T-helper 1 cell treated with Interleukin-12 subunit alpha and Interleukin-12 subunit beta and Interleukin-4 antibody, amounts not matched to agents 30 ng/mL and 1 ng/mL, for 36 hours (primary cell): ENCODE measurements around the gene TPRX2. TPM values are rescaled to one million over a fixed set of nuclear protein-coding genes. Genes with fewer than 3 reads are reported as not detected.
"Not testable (repeated sequence)": the region's sequence is repeated elsewhere in the genome, so short reads cannot be mapped to it uniquely, and the experiment has no call there.

Experiments used
- intact Hi-C: fragments of 100-400 bp; cut with micrococcal nuclease; formaldehyde crosslinking; loops from one replicate; pipeline ENCODE4 v1.15.1; 2024
- total RNA-seq: library from RNA; stranded (reverse); gene quantifications from 2 replicates; pipeline ENCODE4 v1.2.3, GENCODE V29; 2022

Gene TPRX2, protein sequence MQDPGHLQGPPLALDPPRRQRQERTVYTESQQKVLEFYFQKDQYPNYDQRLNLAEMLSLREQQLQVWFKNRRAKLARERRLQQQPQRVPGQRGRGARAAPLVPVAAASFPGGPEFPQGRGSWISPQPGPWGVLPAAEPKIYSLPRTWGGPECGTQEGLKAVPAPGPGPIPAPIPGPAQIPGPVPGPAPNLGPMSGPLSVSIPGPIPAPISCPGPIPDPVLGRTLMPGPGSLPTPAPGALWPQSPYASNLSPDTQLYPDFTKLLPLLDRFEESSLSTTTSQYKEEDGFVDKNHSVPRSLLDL
- not detected in 2 replicates for total RNA-seq

DNA sequence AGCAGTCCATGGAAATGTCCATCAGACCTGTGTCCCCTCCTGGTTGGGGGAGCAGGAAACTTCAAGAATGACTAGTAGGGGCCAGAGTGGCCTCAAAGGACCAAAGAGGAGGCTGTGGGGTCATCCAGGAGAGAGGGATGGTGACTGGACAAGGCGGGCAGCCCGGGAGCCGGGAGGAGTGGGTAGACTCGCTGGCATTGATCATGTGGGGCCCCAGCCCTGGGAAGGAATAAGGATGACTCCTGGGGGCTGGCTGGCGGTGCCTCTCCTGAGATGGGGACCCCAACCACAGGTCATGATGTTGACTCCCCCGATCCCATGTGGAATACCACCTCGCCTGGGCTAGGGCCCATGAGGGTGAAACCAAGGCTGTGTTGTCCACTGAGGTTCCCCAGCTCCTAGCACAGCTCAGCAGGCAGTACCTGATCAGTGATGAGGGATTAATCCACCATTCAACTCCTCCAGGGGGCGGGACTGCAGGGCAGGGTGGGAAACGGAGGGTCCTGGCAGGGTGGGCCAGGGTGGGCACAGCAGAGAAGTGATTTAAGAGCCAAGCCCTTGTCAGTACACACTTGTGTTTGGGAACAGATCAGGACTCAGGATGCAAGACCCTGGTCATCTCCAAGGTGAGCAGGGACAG lies at the start of gene TPRX2:
Gene TPRX2 (plus strand): TSS at position 590 of the 640 bp plus-strand sequence. CDS start 12 bp downstream, at position 602.
- intact Hi-C loops: not testable (repeated sequence)

DNA sequence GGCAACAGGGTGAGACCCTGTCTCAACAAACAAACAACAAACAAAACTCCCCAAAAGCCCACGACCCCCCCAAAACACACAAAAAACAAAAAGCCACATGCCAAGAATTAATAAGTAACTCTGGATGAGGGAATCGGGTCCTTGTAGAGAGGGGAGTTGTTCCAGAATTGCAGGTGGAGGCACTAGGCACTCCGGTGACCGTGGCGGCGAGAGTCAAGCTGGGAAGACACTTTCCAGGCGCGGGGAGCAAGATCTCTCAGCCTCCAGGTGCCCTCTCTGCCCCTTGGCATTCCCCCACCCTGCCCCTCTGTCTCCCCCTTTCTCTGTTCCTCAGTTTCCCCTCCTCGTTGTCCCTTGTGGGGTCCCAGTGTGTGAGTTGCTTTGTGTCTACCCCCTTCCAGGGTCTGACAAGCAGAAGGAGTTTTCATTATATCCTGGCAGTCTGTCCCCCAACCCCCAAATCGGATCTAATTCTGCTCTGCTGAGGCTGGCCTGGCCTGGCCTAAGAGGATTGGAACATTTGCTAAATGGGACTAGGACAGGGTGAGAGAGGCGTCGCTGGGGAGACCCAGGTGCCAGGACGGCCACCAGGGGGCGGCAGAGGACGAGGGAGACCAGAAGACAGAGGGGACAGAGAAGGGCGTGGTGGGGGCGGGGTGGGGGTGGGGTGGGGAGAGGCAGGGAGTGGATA lies 45.6 kb upstream of the TPRX2 start:
- intact Hi-C loops: loop anchor here (1.0 kb wide), 1 partner anchor 50 kb away; no protein-coding TSS in a partner anchor

DNA sequence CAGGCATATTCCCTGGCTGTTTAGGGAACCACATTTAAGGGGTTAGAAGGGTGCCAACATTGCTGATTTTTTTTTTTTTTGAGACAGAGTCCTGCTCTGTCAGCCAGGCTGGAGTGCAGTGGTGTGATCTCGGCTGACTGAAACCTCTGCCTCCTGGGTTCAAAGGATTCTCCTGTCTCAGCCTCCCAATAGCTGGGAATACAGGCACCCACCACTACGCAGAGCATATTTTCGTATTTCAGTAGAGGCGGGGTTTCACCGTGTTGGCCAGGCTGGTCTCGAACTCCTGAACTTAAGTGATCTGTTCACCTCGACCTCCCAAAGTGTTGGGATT lies 45.1 kb upstream of the TPRX2 start:
- intact Hi-C loops: loop anchor here (1.0 kb wide), 1 partner anchor 49 kb away; no protein-coding TSS in a partner anchor

DNA sequence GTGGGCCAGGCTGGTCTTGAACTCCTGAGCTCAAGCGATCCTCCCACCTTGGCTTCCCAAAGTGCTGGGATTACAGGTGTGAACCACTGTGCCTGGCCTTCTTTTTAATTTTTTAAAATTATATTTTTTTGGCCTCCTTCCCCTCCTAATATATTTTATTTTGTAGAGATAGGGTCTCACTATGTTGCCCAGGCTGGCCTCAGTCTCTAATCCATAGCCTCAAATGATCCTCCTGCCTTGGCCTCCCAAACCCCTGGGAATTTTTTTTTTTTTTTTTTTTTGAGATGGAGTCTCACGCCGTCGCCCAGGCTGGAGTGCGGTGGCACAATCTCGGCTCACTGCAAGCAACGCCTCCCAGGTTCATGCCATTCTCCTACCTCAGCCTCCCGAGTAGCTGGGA lies 42.8 kb upstream of the TPRX2 start:
- intact Hi-C loops: not testable (repeated sequence)

DNA sequence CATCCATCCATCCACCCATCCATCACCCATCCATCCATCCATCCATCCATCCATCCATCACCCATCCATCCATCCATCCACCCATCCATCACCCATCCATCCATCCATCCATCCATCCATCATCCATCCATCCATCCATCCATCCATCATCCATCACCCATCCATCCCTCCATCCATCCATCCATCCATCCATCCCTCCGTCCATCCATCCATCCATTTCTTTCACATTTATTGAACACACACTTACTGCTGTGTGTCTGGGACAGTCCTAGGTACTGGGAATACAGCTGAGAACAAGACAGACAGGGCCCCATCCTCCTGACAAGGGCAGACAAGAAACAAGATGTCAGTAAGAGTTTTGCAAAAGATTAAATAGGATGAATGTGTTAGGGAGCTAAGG lies 40.8 kb upstream of the TPRX2 start:
- intact Hi-C loops: not testable (repeated sequence)

DNA sequence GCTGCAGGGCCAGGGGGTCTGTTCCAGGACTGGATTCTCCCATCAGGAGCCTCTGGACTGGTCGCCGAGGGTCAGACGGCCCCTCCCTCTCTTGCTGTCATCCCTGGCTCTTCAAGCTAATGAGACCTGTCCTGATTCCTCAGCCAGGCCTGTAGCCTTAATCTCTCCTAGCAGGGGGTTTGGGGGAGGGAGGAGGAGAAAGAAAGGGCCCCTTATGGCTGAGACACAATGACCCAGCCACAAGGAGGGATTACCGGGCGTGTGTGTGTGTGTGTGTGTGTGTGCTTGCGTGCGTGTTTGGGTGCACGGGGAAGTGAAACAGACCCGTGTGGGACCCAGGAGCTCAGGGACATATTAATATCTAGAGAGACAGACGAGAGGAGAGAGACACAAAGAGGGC lies 39.2 kb upstream of the TPRX2 start:
- intact Hi-C loops: no loop called here

DNA sequence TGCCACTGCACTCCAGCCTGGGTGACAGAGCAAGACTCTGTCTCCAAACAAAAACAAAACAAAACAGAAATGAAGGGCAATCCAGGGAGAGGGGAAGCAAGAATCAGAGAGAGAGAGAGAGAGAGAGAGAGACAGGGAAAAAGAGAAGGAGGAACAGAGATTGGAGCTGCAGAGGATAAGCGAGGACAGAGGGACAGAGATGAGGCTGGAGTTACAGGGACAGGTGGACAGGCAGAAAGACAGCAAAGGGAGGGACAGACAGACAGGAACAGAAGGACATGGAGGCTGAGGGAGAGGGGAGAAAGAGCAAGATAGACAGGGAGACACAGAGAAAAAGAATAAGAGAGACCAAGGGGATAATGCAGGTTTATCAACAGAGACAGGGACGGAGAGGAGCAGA lies 38.6 kb upstream of the TPRX2 start:
- intact Hi-C loops: no loop called here

DNA sequence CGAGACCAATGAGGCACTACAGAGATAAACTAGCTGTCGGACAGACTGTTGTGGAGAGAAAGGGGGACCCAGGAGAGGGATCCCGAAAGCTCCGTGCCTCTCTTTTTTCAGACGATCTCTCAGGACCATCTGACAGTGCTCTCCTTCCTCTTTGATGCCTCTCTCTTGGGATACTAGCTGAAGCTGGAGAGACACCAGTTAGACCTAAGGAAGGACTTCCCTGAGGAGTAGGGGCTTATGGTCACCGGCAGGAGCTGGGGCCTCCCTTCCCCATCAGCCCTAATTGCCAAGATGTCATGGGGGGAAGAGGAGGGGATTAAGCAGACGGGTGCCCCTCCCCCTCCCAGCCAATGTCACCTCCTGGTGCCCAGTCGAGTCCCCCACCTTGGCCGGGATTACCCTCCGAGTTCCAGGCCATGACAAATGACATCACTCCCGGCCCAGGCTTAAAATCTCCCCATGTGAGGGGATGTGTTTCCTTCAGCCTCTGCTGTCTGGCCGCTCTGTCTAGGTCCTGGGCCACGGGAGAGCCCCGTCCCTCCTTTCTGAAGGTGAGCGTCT lies 37.5 kb upstream of the TPRX2 start, which contains the start of gene CRX:
Gene CRX (plus strand): TSS at position 478 of the 561 bp plus-strand sequence. CDS start 12,507 bp downstream, outside the sequence.
- intact Hi-C loops: no loop called here

DNA sequence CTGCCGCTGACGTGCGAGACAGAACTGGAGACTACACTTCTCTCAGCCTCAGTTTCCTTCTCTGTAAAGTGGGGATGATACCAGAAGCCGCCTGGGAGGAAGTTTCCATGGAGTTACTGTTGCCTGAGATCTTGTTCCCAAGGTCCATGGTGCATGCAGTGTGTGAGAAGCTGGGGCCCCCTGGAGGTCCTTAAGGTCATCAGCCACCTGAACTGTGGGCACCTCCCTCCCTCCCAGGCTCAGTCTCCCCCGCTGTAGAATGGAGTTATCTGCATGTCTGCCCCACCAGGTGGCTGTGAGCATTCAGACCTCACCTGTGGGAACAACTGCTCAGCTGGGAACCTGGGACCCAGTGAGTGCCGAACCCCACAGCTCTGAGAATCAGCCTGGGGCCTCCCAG lies 34.6 kb upstream of the TPRX2 start:
- intact Hi-C loops: no loop called here

DNA sequence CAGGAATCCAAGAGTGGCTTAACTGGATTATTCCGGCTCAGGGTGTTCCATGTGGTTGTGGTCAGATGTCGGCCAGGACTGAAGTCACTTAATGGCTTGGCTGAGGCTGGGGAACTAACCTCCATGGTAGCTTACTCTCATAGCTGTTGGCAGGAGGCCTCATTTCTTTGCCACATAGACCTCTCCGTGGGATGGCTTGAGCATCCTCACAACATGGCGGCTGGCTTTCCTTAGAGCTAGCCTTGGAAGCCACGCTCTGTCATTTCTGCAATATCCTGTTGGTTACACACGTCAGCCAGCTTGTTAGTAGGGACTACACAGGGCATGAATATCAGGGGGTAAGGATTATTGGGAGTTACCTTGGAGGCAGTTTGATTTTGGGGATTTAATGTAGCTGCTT lies 32.2 kb upstream of the TPRX2 start:
- intact Hi-C loops: no loop called here

DNA sequence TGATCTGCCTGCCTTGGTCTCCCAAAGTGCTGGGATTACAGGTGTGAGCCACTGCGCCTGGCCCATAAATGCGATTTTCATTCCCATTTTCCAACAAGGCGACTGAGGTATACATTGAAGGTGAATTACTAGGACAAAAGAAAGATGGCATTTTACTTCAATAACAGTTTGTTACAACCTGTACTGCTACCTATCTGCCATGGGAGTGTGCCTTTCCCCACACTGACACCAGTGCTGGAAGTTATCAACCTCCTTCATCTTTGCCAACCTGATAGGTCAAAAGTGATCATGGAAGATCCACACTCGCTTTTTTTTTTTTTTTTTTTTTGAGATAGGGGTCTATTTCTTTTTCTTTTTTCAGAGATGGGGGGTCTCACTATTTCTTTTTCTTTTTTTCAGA lies 26.3 kb upstream of the TPRX2 start:
- intact Hi-C loops: no loop called here

DNA sequence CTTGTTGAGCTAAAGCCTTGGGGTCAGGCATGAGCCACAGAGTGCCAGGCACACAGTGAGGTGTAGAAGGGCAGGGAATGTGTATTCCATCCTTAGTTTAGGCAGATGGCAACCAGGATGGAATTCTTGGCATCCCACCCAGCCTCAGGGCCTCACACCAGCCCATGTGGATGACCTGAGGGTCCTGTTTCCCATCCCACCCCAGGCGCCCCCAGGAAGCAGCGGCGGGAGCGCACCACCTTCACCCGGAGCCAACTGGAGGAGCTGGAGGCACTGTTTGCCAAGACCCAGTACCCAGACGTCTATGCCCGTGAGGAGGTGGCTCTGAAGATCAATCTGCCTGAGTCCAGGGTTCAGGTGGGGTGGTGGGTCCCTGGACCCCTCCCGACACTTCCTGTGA lies 23.0 kb upstream of the TPRX2 start:
- intact Hi-C loops: no loop called here

DNA sequence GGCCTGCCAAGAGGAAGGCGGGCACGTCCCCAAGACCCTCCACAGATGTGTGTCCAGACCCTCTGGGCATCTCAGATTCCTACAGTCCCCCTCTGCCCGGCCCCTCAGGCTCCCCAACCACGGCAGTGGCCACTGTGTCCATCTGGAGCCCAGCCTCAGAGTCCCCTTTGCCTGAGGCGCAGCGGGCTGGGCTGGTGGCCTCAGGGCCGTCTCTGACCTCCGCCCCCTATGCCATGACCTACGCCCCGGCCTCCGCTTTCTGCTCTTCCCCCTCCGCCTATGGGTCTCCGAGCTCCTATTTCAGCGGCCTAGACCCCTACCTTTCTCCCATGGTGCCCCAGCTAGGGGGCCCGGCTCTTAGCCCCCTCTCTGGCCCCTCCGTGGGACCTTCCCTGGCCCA lies 19.6 kb upstream of the TPRX2 start:
- intact Hi-C loops: no loop called here

DNA sequence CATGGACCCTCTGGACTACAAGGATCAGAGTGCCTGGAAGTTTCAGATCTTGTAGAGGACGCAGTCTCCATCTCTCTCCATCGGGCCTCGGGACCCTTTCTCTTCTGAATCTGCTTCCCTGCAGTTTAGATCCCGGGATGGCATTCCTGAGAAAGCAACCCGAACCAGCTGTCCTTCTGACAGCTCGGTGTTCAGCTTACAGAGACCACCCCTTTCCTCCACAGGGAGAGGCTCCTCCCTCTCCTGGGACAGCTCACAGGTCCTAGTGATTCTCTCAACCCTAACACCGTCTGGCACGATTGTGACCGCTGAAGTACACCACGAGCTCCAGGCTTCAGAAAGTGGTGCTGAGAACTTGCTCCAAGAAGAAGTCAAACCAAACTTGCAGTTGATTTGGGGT lies 19.1 kb upstream of the TPRX2 start:
- intact Hi-C loops: no loop called here

DNA sequence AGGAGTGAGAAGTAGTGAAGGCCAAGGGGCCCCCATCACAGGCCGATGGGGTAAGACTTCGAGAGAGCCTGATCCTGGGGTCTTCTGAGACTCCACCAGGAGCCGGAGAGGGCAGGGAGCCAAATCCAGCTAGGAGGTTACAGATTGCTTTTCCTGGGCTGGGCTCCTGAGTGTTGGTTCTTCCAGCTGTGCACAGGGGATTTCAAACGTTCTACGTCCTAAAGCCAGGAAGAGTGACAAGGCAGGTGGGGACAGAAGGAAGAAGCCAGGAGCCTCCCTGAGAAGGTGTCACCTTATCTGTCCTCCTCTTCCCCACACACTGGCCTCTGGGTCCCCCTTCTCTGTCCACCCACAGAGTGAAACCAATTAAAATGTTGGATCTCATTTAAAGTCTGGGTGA lies 16.1 kb upstream of the TPRX2 start:
- intact Hi-C loops: no loop called here

DNA sequence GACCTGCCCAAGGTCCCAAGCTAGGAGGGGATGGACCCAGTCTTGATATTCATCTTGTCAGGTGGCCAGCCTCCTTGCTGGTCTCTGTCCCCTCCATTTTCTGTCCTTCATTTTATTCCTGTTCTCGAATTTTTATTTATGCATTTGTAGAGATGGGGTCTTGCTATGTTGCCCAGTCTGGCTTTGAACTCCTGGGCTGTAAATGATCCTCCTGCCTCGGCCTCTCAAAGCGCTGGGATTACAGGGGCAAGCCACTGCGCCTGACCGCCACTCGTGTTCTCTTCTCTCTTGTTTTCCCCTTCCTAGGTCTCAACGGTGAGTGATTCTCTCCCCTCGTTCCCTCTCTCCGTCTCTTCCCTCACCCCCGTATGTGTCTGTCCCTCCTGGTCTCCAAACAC lies 10.6 kb upstream of the TPRX2 start:
- intact Hi-C loops: no loop called here

DNA sequence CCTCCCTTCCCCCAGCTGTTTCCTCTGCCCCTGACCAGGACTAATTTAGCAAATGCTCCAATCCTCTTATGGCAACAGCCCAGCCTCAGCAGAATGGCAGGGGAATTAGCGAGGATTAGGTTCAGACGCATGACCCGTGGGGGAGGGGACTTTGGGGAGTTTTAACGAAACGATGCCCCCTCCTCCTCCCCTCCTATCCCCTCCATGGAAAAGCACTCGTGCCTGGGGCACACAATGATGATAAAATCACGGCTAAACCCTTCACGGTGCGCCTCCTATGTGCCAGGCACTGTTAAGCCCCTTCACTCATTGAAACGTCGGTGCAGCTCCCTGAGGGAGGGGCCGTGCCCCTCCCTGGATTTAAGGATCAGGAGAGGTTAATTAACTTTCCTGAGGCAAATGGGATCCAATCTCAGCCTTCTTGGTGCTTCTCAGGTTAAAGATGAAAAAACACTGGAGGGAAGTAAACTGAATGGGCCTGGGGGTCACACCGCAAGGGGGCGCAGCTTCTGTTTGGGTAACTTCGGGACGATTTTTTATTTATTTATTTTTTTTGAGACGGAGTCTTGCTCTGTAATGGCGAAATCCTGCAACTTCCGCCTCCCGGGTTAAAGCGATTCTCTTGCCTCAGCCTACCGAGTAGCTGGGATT lies 10.1 kb upstream of the TPRX2 start:
- intact Hi-C loops: no loop called here

DNA sequence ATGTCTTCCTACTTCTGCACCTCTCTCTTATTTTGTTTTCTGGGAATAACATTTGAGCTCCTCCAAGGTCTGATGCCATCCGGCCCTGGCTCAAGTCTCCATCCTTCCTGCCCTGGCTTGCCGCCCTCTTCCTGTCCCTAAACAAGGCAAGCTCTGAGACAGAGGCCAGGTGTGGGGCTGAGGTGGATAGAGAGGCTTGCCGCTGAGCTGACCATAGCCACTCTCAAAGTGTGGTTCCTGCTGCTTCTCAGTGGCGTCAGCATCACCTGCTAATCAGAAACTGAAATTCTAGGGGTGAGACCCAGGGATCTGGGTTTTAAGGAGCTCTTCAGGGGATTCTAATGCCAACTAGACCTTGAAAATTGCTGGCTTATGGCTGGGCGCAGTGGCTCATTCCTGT lies 6.0 kb upstream of the TPRX2 start:
- intact Hi-C loops: no loop called here

DNA sequence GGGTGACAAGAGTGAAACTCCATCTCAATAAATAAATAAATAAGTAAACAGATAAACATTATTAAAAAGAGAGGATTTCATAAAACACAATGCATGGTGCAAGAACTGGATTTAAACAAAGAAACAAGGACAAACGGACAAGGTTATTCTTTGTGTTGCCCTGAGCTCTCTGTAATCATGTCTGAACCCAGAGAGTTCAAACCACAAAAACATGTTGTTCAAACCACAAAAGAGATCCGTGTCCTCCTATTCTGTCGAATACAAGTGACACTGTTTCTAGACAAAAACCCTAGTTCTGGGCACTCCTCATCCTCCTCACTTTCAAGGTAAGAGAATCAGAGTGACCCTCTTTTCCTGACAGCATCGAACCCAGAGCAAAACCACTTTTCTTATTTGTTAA lies 4.6 kb upstream of the TPRX2 start:
- intact Hi-C loops: no loop called here

DNA sequence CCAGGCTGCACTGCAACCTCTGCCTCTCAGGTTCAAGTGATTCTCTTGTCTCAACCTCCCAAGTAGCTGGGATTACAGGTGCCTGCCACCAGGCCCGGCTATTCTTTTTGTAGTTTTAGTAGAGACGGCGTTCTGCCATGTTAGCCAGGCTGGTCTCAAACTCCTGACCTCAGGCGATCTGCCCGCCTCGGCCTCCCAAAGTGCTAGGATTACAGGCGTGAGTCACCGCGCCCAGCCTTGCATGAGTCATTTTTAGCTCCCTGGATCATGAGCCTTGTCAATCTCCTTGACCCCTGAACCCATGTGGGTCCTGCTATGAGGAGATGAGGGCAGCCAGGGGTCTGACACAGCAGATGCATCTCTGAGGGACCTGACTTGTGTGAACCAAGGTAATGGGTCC lies 804 bp upstream of the TPRX2 start:
- intact Hi-C loops: not testable (repeated sequence)

DNA sequence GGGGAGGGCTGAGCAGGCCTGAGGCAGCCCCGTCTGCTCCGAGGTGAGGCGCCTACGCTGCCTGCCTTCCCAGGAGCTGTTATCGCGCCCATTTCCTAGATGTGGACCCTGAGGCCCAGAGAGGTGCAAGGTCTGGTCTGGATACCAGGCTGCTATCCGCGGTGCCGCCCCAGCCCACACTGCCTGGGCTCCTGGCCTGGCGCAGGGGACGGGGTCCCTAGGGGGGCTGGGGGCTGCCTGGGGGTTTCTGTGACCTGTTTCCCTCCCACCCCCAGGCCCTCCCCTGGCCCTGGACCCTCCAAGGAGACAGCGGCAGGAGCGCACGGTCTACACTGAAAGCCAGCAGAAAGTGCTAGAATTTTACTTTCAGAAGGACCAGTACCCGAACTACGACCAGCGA lies 803 bp downstream of the TPRX2 start:
- intact Hi-C loops: not testable (repeated sequence)
